Stimulated activated CD4-positive, alpha-beta T cell treated with anti-CD3 and anti-CD28 coated beads, Interleukin-4, amount 100 ng/mL, for 48 hours (primary cell): Measurements from ENCODE around the gene PSRC1.

Source experiments
- DNase-seq, 2 donors: peaks; one replicate each; pipeline ENCODE4 v3.0.0-alpha.2; 2020; ENCODE audit warnings: low read depth in 2 of 2

The PSRC1 gene

GRCh38 chr1:109258481-109259466 lies 24.2 kb downstream of the PSRC1 start:
- no peak for DNase-seq

GRCh38 chr1:109257682-109258421 lies 25.1 kb downstream of the PSRC1 start:
- no peak for DNase-seq

- no peak for DNase-seq
Measured at GRCh38 chr1:109256971-109257681, 25.8 kb downstream of the PSRC1 start.

- no peak for DNase-seq
Measured at GRCh38 chr1:109256085-109256484, 26.9 kb downstream of the PSRC1 start.

GRCh38 chr1:109255678-109256077 lies 27.3 kb downstream of the PSRC1 start:
- no peak for DNase-seq

GRCh38 chr1:109255097-109255651 lies 27.8 kb downstream of the PSRC1 start:
- DNase-seq, result no peak

GRCh38 chr1:109254621-109255096 lies 28.3 kb downstream of the PSRC1 start:
- DNase-seq, result no peak

GRCh38 chr1:109253803-109254620 lies 28.9 kb downstream of the PSRC1 start:
- no peak for DNase-seq

GRCh38 chr1:109252893-109253802 lies 29.8 kb downstream of the PSRC1 start:
- no peak for DNase-seq

- DNase-seq, result no peak
Measured at GRCh38 chr1:109252167-109252892, 30.6 kb downstream of the PSRC1 start.

GRCh38 chr1:109251277-109252166 lies 31.4 kb downstream of the PSRC1 start:
- DNase-seq, result no peak

- no peak for DNase-seq
Measured at GRCh38 chr1:109250454-109251276, 32.3 kb downstream of the PSRC1 start.

GRCh38 chr1:109249654-109250401 lies 33.1 kb downstream of the PSRC1 start:
- no peak for DNase-seq

- DNase-seq, result peak; percentile 37 to 45
Measured at GRCh38 chr1:109248797-109249629, 33.9 kb downstream of the PSRC1 start, which contains the start of gene CELSR2. Gene CELSR2, plus strand, starts transcription at chr1:109249539. Its CDS starts 541 bp downstream, at chr1:109250080.

- DNase-seq, result no peak
Measured at GRCh38 chr1:109248444-109248796, 34.5 kb downstream of the PSRC1 start.
